ENCODE results near the gene IDH2. TPM values are rescaled to one million over a fixed set of nuclear protein-coding genes. Genes with fewer than 3 reads are reported as not detected.
A peak's percentile ranks its signal among the peaks of the same experiment; 100 is the strongest.

Gene IDH2
- total and polyA plus RNA-seq, 2 of the 13 experiments (the other 11 are each of a cell fraction or from before 2014, with no cell fraction given) = 121 to 145 TPM

GRCh38 chr15:90054618-90055097 lies 47.6 kb downstream of the IDH2 start (continued):
- TF ChIP-seq ZNF121 (CRISPR knock-in tag; IDR thresholded peaks at IDR 0.05) (no peak), ZNF768 (CRISPR knock-in tag; IDR thresholded peaks at IDR 0.05) (no peak), ELF1 (CRISPR knock-in tag; IDR thresholded peaks at IDR 0.05) (peak; percentile 41), ISX (CRISPR knock-in tag; conservative IDR thresholded peaks at IDR 0.05) (no peak), TBP (CRISPR knock-in tag; IDR thresholded peaks at IDR 0.05) (no peak), ZNF430 (CRISPR knock-in tag; IDR thresholded peaks at IDR 0.05) (0 out of 2 replicates have a peak, but pooled peaks have one; percentile 58), ZNF333 (CRISPR knock-in tag; IDR thresholded peaks at IDR 0.05; ENCODE audit: borderline replicate concordance) (no peak), ZNF12 (CRISPR knock-in tag; IDR thresholded peaks at IDR 0.05) (no peak), BRD4 (CRISPR knock-in tag; IDR thresholded peaks at IDR 0.05) (no peak), ZNF234 (CRISPR knock-in tag; conservative IDR thresholded peaks at IDR 0.05) (no peak), ZNF17 (CRISPR knock-in tag; IDR thresholded peaks at IDR 0.05) (no peak), ZNF547 (CRISPR knock-in tag; IDR thresholded peaks at IDR 0.05) (no peak), YY1 (IDR thresholded peaks at IDR 0.05; ENCODE audit: insufficient read depth, insufficient replicate concordance, low read depth, low read length) (no peak), KLF15 (CRISPR knock-in tag; IDR thresholded peaks at IDR 0.05; ENCODE audit: borderline replicate concordance) (no peak), ZNF766 (CRISPR knock-in tag; IDR thresholded peaks at IDR 0.05; ENCODE audit: borderline replicate concordance) (no peak), HES4 (CRISPR knock-in tag; IDR thresholded peaks at IDR 0.05; ENCODE audit: borderline replicate concordance) (no peak), GPN1 (CRISPR knock-in tag; IDR thresholded peaks at IDR 0.05; ENCODE audit: borderline replicate concordance) (no peak)
- TF ChIP-seq, protein P1, sequence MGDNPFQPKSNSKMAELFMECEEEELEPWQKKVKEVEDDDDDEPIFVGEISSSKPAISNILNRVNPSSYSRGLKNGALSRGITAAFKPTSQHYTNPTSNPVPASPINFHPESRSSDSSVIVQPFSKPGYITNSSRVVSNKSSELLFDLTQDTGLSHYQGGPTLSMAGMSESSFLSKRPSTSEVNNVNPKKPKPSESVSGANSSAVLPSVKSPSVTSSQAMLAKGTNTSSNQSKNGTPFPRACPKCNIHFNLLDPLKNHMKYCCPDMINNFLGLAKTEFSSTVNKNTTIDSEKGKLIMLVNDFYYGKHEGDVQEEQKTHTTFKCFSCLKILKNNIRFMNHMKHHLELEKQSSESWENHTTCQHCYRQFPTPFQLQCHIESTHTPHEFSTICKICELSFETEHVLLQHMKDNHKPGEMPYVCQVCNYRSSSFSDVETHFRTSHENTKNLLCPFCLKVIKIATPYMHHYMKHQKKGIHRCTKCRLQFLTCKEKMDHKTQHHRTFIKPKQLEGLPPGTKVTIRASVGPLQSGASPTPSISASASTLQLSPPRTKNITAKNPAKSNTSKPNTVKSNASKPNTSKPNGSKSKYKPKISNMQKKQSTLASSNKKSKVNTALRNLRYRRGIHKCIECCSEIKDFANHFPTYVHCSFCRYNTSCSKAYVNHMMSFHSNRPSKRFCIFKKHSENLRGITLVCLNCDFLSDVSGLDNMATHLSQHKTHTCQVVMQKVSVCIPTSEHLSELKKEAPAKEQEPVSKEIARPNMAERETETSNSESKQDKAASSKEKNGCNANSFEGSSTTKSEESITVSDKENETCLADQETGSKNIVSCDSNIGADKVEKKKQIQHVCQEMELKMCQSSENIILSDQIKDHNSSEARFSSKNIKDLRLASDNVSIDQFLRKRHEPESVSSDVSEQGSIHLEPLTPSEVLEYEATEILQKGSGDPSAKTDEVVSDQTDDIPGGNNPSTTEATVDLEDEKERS (CRISPR knock-in tag; IDR thresholded peaks at IDR 0.05) = no peak
- TF ChIP-seq, protein P2, sequence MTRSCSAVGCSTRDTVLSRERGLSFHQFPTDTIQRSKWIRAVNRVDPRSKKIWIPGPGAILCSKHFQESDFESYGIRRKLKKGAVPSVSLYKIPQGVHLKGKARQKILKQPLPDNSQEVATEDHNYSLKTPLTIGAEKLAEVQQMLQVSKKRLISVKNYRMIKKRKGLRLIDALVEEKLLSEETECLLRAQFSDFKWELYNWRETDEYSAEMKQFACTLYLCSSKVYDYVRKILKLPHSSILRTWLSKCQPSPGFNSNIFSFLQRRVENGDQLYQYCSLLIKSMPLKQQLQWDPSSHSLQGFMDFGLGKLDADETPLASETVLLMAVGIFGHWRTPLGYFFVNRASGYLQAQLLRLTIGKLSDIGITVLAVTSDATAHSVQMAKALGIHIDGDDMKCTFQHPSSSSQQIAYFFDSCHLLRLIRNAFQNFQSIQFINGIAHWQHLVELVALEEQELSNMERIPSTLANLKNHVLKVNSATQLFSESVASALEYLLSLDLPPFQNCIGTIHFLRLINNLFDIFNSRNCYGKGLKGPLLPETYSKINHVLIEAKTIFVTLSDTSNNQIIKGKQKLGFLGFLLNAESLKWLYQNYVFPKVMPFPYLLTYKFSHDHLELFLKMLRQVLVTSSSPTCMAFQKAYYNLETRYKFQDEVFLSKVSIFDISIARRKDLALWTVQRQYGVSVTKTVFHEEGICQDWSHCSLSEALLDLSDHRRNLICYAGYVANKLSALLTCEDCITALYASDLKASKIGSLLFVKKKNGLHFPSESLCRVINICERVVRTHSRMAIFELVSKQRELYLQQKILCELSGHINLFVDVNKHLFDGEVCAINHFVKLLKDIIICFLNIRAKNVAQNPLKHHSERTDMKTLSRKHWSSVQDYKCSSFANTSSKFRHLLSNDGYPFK (CRISPR knock-in tag; IDR thresholded peaks at IDR 0.05; ENCODE audit: borderline replicate concordance) = 0 out of 2 replicates have a peak, but pooled peaks have one; percentile 35
- TF ChIP-seq, protein P3, sequence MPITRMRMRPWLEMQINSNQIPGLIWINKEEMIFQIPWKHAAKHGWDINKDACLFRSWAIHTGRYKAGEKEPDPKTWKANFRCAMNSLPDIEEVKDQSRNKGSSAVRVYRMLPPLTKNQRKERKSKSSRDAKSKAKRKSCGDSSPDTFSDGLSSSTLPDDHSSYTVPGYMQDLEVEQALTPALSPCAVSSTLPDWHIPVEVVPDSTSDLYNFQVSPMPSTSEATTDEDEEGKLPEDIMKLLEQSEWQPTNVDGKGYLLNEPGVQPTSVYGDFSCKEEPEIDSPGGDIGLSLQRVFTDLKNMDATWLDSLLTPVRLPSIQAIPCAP (CRISPR knock-in tag; IDR thresholded peaks at IDR 0.05; ENCODE audit: low read depth) = no peak
